ENCODE data around the gene IGSF9.

Gene IGSF9

GRCh38 chr1:159986531-159986930 lies 41.1 kb upstream of the IGSF9 start:
- no peaks in the 10 kb centered on the region for H3K36me3 ChIP-seq (replicated peaks; ENCODE audit: insufficient read depth, low read length)
- H3K27ac ChIP-seq (ENCODE audit: low read length) = no peak overlapping the region
- H3K27me3 ChIP-seq (replicated peaks; ENCODE audit: insufficient read depth, low read length) = no peaks in the 10 kb centered on the region

GRCh38 chr1:159986093-159986492 lies 40.7 kb upstream of the IGSF9 start:
- no peak for TF ChIP-seq EZH2phosphoT487 (IDR thresholded peaks at IDR 0.05; ENCODE audit: low read length)
- no peak for TF ChIP-seq CTCF (IDR thresholded peaks at IDR 0.05; ENCODE audit: low read length)
- no peak for TF ChIP-seq EZH2 (optimal IDR thresholded peaks at IDR 0.05; ENCODE audit: low read depth, low read length)
- Histone ChIP-seq H3K36me3 (replicated peaks; ENCODE audit: insufficient read depth, low read length) (no peaks in the 10 kb centered on the region), H3K4me3 (ENCODE audit: low read length) (no peak overlapping the region), H3K4me2 (ENCODE audit: low read depth, low read length) (no peak overlapping the region), H3K9ac (ENCODE audit: low read length) (no peak overlapping the region), H3K27me3 (replicated peaks; ENCODE audit: insufficient read depth, low read length) (no peaks in the 10 kb centered on the region), H3K9me2 (replicated peaks; ENCODE audit: insufficient read depth, low read length) (no peaks in the 10 kb centered on the region), H3K4me1 (ENCODE audit: low read length) (no peaks in the 10 kb centered on the region), H4K20me1 (ENCODE audit: insufficient read depth, low read length) (no peaks in the 10 kb centered on the region), H2AFZ (ENCODE audit: low read length) (no peak overlapping the region), H3K79me2 (ENCODE audit: low read length) (no peaks in the 10 kb centered on the region), H3F3A (ENCODE audit: insufficient read depth, low read length) (no peaks in the 10 kb centered on the region), H3K27ac (ENCODE audit: low read length) (no peak overlapping the region), H3K9me3 (replicated peaks; ENCODE audit: insufficient read depth, low read length) (no peaks in the 10 kb centered on the region)
- no peak for DNase-seq

More at GRCh38 chr1:159986531-159986930, 41.1 kb upstream of the IGSF9 start:
- H3K4me3 ChIP-seq (ENCODE audit: low read length) = no peak overlapping the region
- H3K79me2 ChIP-seq (ENCODE audit: low read length) = no peaks in the 10 kb centered on the region
- no peak overlapping the region for H3K9ac ChIP-seq (ENCODE audit: low read length)
- no peak overlapping the region for H2AFZ ChIP-seq (ENCODE audit: low read length)
- no peaks in the 10 kb centered on the region for H4K20me1 ChIP-seq (ENCODE audit: insufficient read depth, low read length)
- H3F3A ChIP-seq (ENCODE audit: insufficient read depth, low read length) = no peaks in the 10 kb centered on the region
- DNase-seq = no peak
- H3K9me3 ChIP-seq (replicated peaks; ENCODE audit: insufficient read depth, low read length) = no peaks in the 10 kb centered on the region
- no peaks in the 10 kb centered on the region for H3K4me1 ChIP-seq (ENCODE audit: low read length)
- TF ChIP-seq CTCF (IDR thresholded peaks at IDR 0.05; ENCODE audit: low read length) = no peak
- no peak for TF ChIP-seq EZH2 (optimal IDR thresholded peaks at IDR 0.05; ENCODE audit: low read depth, low read length)
- TF ChIP-seq EZH2phosphoT487 (IDR thresholded peaks at IDR 0.05; ENCODE audit: low read length) = no peak
- H3K9me2 ChIP-seq (replicated peaks; ENCODE audit: insufficient read depth, low read length) = no peaks in the 10 kb centered on the region
- H3K4me2 ChIP-seq (ENCODE audit: low read depth, low read length) = no peak overlapping the region

GRCh38 chr1:159985473-159985872 lies 40.1 kb upstream of the IGSF9 start:
- Histone ChIP-seq H3K4me1 (ENCODE audit: low read length) (no peaks in the 10 kb centered on the region), H3F3A (ENCODE audit: insufficient read depth, low read length) (no peaks in the 10 kb centered on the region), H3K36me3 (replicated peaks; ENCODE audit: insufficient read depth, low read length) (no peaks in the 10 kb centered on the region), H3K9me2 (replicated peaks; ENCODE audit: insufficient read depth, low read length) (no peaks in the 10 kb centered on the region), H2AFZ (ENCODE audit: low read length) (no peak overlapping the region), H3K27ac (ENCODE audit: low read length) (no peak overlapping the region), H4K20me1 (ENCODE audit: insufficient read depth, low read length) (no peaks in the 10 kb centered on the region), H3K9ac (ENCODE audit: low read length) (no peak overlapping the region), H3K4me2 (ENCODE audit: low read depth, low read length) (no peak overlapping the region), H3K9me3 (replicated peaks; ENCODE audit: insufficient read depth, low read length) (no peaks in the 10 kb centered on the region), H3K4me3 (ENCODE audit: low read length) (no peak overlapping the region), H3K27me3 (replicated peaks; ENCODE audit: insufficient read depth, low read length) (no peaks in the 10 kb centered on the region), H3K79me2 (ENCODE audit: low read length) (no peaks in the 10 kb centered on the region)
- no peak for TF ChIP-seq EZH2 (optimal IDR thresholded peaks at IDR 0.05; ENCODE audit: low read depth, low read length)
- TF ChIP-seq CTCF (IDR thresholded peaks at IDR 0.05; ENCODE audit: low read length) = no peak
- DNase-seq = no peak

Measured in MM.1S (cell line).